ENCODE results near the gene EBNA1BP2.
"Not testable (repeated sequence)": the region's sequence is repeated elsewhere in the genome, so short reads cannot be mapped to it uniquely, and the experiment has no call there.

The EBNA1BP2 gene

GRCh38 chr1:43147625-43148327, 24.3 kb downstream of the EBNA1BP2 start:
- TF ChIP-seq POLR2A (IDR thresholded peaks at IDR 0.05; ENCODE audit: low read depth, low read length), result no peak
- peak; percentile 53 for DNase-seq (ENCODE audit: insufficient read length, low spot score)
- FAIRE-seq, result no peak

- no peak for DNase-seq (ENCODE audit: insufficient read length, low spot score)
- TF ChIP-seq POLR2A (IDR thresholded peaks at IDR 0.05; ENCODE audit: low read depth, low read length), result no peak
- no peak for FAIRE-seq
These were observed 27.9 kb downstream of the EBNA1BP2 start for GRCh38 chr1:43144237-43144636.

DNA sequence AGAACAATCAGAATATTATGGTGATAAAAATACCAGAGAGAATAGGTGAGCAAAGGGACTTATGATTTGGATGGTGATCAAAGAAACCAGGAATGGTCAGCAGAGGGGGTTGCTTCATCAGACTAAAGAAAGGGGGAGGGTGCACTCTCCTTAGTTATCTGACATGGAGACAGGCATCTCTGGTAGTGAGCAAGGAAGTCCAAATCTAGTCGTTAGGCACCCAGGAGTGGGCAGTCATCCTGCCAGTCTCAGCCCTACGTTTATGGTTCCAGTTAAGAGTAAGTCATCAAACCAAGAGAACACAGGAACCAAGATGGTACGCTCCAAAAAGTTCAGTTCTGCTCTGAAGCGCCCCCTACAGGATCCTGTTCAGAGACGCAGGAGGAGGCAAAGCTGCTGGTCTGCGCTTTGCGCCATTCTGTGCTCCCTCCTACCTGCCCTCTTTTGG, 28.6 kb downstream of the EBNA1BP2 start:
- TF ChIP-seq POLR2A (IDR thresholded peaks at IDR 0.05; ENCODE audit: low read depth, low read length), result no peak
- FAIRE-seq (no peak), DNase-seq (ENCODE audit: insufficient read length, low spot score) (no peak)

- DNase-seq (ENCODE audit: insufficient read length, low spot score) (no peak), FAIRE-seq (no peak)
- no peak for TF ChIP-seq POLR2A (IDR thresholded peaks at IDR 0.05; ENCODE audit: low read depth, low read length)
These were observed 31.5 kb downstream of the EBNA1BP2 start for GRCh38 chr1:43140583-43140982.

- FAIRE-seq (no peak), DNase-seq (ENCODE audit: insufficient read length, low spot score) (no peak)
- no peak for TF ChIP-seq POLR2A (IDR thresholded peaks at IDR 0.05; ENCODE audit: low read depth, low read length)
These were observed 32.1 kb downstream of the EBNA1BP2 start for GRCh38 chr1:43140010-43140409.

DNA sequence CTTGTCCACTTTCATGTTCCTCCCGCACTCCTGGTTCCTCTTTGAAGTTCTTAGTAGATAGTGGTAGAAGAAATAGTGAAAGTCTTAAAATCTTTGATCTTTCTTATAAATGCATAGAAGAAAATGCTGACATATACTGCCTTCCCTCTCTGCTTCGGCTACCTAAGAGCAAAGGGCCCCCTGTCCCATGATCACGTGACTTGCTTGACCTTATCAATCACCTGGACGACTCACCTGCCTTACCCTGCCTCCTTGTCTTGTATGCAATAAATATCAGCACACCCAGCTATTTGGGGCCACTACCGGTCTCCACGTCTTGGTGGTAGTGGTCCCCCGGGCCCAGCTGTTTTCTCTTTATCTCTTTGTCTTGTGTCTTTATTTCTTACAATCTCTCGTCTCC, 32.8 kb downstream of the EBNA1BP2 start:
- not testable (repeated sequence) for DNase-seq (ENCODE audit: insufficient read length, low spot score); FAIRE-seq

DNA sequence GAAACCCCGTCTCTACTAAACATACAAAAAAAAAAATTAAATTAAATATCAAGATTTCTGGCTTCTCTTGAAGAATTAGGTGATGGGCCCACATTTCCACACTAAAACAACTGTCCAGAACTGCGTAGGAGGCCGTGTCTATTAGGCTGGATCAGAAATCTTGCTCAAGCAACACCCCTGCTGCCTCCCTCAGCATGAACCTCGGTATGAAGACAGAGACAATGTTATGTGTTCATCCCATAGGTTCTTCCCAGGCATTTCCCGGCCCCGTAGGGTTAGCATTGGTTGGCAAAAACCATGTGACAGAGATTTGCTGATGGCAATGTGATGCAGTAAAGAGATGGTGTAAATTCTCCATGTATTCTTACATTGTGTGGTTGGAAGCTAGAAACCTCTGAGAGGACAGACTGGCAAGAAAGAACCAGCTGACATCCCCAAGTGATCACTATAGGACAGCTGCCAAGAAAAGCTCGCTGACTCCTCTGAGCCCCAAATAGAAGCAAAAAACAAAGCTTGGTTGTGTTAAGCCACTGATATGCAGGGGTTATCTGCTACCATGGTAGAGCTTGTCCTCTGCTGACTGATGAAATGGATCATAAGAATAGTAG, 34.5 kb downstream of the EBNA1BP2 start:
- no peak for TF ChIP-seq POLR2A (IDR thresholded peaks at IDR 0.05; ENCODE audit: low read depth, low read length)
- FAIRE-seq (no peak), DNase-seq (ENCODE audit: insufficient read length, low spot score) (no peak)

DNA sequence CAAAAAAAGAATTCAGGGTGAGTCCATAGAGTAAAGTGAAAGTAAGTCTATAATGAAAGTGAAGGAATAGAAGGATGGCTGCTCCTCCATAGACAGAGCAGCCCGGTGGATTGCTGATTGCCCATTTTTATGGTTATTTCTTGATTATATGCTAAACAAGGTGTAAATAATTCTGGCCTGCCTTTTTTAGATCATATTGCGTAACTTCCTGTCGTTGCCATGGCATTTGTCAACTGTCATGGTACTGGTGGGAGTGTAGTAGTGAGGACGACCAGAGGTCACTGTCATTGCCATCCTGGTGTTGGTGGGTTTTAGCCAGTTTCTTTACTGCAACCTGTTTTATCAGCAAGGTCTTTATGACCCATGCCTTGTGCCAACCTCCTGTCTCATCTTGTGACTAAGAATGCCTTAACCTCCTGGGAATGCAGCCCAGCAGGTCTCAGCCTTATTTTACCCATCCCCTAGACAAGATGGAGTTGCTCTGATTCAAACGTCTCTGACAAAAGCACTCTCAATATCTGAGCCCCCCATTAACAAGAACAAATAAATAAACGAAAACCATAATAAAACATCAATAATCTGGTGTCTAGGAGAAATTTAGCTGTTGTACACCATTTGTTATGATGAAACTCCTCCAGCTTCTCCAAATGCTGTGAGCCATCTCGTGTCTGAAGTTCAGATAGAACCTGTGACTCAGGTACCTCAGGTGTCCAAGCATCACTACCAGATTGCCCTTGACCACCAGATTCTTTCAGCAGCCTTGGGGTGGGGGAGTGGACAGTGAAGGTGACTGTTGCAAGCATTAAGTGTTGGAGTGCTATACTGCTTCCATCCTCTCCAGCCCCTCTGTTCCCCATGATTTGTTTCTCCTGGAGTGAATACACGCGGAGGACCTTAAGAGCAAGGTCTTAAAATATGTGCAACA, 36.0 kb downstream of the EBNA1BP2 start:
- DNase-seq (ENCODE audit: insufficient read length, low spot score) (no peak), FAIRE-seq (no peak)
- TF ChIP-seq POLR2A (IDR thresholded peaks at IDR 0.05; ENCODE audit: low read depth, low read length), result no peak

GRCh38 chr1:43134640-43135039, 37.5 kb downstream of the EBNA1BP2 start:
- DNase-seq (ENCODE audit: insufficient read length, low spot score), result no peak
- FAIRE-seq, result no peak
- TF ChIP-seq POLR2A (IDR thresholded peaks at IDR 0.05; ENCODE audit: low read depth, low read length), result no peak

- FAIRE-seq, result no peak
- no peak for DNase-seq (ENCODE audit: insufficient read length, low spot score)
- no peak for TF ChIP-seq POLR2A (IDR thresholded peaks at IDR 0.05; ENCODE audit: low read depth, low read length)
These were observed 38.0 kb downstream of the EBNA1BP2 start for GRCh38 chr1:43134068-43134467.

DNA sequence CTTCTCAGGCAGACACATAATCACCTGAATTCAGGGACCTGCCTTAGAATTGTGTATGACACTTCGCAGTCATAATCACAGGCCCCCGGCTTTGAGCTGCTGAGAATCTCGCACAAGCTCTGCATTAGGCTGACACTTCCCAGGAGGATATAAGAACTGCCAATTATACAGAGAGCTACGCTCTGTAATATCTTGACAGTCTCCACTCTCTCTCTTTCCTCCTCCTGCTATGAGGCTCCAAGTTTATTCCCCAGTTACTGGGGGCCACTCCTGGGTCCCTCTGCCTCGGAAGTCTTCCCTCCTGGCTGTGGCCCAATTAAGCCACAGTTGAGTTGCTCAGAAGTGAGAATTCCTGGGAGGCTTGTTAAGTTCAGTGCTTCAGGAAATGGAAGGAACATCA, 42.7 kb downstream of the EBNA1BP2 start:
- no peak for FAIRE-seq
- DNase-seq (ENCODE audit: insufficient read length, low spot score), result no peak
- no peak for TF ChIP-seq POLR2A (IDR thresholded peaks at IDR 0.05; ENCODE audit: low read depth, low read length)

DNA sequence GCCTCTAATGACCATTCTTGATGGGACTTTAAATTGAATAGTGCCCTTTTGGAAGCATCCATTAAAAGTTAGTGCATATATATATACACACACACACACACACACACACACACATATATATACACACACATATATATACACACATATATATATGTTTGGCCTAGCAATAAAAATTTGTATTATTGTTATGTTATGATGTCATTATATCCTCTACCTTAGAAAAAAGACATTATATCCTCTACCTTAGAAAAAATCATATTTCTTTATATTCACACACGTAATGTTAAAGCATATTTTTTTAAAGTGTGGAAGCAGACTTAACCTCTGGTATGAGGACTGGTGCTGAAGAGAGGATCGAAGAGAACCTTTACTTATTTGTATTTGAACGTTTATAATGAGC, 43.3 kb downstream of the EBNA1BP2 start:
- DNase-seq (ENCODE audit: insufficient read length, low spot score) (no peak), FAIRE-seq (no peak)
- no peak for TF ChIP-seq POLR2A (IDR thresholded peaks at IDR 0.05; ENCODE audit: low read depth, low read length)

DNA sequence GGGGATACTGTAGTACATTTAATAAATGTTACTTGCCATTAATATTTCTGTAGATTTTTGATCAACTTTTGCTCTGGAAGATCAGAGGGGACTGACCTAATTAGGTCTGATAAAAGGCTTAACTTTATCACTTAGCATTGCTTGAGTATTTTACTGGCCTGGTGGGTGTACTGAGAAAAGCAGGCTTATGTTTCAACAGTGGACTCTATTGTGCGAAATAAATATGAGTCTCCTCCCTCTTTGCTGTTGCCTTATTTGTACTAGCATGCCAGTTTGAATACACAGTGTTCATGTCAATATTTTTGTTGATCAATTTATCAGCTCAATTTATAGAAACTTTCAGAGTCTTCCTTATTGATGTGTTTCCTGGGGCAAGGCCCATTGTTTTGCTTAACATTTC, 49.1 kb downstream of the EBNA1BP2 start:
- TF ChIP-seq POLR2A (IDR thresholded peaks at IDR 0.05; ENCODE audit: low read depth, low read length), result no peak
- FAIRE-seq (no peak), DNase-seq (ENCODE audit: insufficient read length, low spot score) (no peak)

DNA sequence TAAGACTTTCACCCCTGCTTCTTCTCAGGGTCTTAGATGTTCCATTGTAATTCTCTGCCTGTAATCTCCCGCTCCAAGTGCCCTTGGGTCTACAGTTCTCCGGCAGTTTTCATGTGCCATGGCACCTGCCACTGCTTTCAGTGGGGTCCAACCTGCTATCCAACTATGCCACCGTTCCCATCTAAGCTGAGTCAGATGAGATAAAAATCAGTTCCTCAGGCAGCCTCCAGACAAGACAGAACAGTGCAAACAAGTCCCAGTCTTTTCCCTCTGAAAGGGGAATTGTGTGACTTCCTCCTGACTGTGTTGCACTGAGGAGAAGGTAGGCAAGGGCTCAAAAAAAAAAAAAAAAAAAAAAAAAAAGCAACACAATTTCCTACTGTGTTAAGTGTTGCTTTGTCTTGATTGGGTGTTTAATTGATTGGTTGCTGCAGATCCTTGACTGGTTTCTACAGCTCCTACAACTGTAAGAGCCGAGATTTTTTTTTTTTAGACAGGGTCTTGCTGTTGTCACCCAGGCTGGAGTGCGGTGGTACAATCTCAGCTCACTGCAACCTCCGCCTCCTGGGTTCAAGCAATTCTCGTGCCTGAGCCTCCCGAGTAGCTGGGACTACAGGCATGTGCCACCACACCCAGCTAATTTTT, 50.7 kb downstream of the EBNA1BP2 start:
- TF ChIP-seq POLR2A (IDR thresholded peaks at IDR 0.05; ENCODE audit: low read depth, low read length), result no peak
- DNase-seq (ENCODE audit: insufficient read length, low spot score) (no peak), FAIRE-seq (no peak)

DNA sequence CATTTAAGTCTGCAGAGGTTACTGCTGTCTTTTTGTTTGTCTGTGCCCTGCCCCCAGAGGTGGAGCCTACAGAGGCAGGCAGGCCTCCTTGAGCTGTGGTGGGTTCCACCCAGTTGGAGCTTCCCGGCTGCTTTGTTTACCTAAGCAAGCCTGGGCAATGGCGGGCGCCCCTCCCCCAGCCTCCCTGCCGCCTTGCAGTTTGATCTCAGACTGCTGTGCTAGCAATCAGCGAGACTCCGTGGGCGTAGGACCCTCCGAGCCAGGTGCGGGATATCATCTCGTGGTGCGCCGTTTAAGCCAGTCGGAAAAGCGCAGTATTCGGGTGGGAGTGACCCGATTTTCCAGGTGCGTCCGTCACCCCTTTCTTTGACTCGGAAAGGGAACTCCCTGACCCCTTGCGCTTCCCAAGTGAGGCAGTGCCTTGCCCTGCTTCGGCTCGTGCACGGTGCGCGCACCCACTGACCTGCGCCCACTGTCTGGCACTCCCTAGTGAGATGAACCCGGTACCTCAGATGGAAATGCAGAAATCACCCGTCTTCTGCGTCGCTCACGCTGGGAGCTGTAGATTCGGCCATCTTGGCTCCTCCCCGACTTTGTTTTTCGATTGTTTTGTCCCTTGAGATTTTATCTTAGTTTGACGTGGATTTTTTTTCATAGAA, 52.0 kb downstream of the EBNA1BP2 start:
- not testable (repeated sequence) for DNase-seq (ENCODE audit: insufficient read length, low spot score); FAIRE-seq
